Measurements from ENCODE around the gene TSPO.
A peak's percentile ranks its signal among the peaks of the same experiment; 100 is the strongest.

Gene TSPO

DNA sequence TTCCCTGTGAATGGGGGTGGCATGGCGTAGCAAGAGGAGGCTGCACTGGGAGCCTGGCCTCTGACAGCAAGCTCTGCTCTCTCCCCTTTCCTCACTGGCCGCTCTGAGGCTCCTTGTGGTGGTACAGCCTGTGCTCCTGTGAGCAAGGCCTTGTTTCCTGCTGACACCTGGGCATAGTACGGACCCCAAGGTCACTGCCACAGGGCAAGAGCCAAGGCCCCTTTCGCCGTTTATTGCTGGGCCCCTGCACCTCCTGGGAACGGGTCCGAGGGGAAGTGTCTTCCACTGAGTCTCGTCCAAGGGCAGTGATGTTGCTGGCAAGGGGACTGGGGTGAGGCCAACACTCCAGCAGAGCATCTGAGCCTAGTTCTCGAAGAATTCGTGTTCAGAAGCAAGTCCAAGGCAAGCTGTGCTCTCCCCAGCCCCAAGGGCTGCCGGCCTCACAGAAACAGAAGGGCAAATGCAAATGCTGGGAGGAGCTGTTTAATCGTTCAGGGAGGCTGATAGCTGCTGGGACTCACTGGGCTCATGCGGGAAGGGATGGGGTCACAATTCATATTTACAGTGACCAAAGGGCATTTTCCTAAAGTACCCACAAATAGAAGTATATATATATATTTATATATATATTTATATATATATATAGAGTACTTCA, 51.5 kb downstream of the TSPO start:
- DNase-seq: no peak

DNA sequence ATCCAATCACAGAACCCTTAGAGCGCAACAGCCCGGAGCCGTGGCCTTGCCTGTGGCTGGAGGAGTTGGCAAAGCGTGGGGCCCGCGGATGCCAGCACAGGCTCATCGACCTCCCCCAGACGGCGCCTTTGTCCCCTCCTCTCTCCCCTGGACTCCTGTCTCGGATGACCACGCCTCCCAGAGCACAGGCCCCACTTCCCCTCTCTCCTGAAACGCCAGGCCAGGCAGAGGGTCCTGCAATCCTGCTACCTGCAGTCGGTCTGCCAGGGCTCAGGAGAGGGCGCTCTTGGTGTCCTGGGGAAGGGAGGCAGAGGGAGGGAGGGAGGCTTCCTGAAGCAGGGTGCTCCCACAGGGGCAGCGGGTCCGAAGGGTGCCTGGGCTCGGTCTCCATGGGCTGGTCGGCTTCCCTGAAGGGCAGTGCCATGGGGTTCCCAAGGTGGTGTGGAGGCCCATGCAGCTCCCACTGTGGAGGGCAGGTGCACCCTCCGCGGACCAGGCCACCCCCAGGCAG, 52.2 kb downstream of the TSPO start:
- DNase-seq: no peak

DNA sequence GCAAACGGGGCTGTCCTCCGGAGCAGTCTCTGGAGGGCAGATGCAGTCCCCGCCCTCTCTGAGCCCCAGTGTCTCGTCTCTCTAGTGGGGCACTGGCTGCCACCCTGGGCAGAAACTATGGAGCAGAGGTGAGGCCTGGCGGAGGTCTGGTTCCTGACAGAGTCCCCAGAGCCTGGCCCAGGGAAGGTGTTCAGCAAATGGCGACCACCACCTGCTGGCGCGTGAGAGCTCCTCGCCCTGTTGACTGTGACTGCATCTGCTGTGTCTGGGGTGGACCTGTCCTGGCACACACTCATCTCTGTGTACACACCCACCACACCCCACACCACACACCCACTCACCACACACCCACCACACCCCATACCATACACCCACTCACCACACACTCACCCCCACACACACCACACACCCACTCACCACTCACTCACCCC, 53.9 kb downstream of the TSPO start:
- peak in 2 of 5 experiments; percentile 26 to 42 for DNase-seq

DNA sequence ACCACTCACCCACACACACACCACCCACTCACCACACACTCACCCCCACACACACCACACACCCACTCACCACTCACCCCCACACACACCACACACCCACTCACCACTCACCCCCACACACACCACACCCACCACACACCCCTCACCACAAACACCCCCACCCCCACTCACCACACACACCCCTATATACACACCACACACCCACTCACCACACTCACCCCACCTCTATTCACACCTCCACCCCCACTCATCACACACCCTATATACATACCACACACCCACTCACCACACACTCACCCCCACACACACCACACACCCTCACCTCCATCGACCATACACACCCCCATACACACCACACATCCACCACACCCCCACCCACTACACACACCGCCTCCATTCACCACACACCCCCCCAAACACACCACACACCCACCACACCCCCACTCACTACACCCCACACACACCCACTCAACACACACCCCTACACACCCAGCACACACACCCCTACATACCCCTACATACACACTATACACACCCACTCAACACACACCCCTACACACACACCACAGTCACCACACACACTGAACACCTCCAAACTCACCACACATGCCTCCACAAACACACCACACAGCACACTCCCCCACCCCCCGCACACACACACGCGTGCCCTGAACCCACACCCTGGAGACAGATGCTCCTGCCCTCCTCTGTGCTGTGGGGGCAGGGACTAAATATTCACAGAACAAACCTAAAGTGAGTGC, 54.6 kb downstream of the TSPO start:
- peak in 2 of 5 experiments; percentile 50 to 52 for DNase-seq

DNA sequence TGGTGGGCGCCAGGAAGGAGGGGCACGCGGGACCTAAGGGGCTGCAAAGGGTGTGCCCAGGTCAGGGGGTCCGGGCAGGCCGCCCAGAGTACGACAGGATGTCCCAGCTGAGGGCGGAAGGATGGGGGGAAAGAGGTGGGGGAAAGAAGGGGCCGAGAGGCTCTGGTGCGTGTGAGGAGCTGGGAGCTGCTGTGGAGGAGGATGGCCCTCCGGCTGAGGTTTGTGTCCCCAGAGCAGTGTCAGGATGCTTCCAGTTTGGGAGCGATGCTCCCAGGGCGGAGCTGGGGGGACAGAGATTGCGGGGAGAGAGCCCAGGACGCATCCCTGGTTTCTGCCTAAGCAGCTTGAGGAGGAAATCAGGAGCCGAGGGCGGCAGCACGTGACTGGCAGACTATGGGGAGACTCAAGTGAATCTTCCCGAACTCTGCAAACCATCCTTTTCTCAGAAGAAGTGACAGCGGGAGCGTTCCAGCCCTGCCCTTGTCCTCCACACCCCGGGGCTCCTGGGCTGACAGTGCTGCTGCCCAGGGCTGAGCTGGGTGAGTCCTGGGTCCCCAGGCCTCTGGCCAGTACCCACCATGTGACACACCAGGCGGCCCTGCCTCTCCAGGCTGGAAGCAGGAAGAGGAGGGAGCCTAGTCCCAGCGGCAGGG, 55.3 kb downstream of the TSPO start:
- no peak for DNase-seq

DNA sequence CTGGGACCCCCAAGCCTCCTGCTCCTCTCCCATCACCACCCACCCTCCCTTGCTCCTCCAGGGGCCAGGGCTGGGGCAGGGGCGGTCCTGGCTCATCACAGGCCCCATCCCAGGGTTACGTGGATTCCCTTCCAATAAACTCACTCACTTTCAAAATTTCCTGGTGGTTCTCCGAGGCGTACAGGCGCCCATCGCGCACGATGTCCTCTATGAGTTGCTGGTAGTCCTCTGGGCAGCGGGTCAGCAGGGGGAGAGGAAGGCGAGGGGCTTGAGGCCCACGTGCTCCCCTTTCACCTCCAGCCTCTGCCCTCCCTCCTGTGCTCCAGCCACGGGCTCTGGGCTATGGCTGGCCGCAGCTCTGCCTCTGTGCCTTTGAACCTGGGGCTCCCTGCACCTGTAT, 56.0 kb downstream of the TSPO start:
- DNase-seq: no peak

DNA sequence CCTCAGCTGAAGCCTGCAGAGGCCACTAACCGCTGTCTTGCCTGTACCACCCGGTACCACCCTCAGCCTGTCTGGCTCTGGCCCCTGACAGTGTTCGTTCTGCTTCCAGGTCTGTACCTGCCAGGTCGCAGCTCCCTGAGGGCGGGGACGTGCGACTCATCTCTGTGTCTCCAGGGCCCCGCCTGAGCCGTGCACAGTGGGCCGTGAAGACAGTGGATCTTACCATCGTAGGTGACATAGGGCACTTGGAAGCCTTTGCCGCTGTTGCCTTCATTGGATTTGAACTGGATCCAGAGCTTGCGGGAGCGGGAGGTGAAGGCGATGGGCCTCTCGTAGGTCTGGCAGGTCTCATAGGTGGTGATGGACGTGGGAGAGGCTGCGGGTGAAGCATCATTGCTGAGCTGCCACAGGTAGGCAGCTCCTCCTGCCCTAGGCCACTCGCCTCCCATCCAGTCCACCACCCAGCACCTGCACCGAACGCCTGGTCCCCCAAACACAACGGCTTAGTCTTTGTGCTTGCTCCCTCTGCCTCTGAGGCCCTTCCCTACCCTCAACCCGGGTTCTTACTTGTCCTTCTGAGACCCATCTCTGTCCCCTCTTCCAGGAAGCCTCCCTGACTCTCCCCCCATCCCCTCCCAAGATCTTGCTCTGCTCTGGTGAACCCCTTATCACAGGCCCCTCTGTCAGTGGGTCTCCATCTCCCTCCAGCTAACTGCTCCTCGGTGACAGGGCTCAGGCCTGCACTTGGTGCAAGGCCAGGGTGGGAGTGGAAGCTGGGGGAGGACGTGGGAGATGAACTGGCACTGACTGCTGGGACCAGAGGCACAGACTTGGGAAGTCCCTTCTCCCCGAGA, 56.7 kb downstream of the TSPO start:
- DNase-seq: no peak

DNA sequence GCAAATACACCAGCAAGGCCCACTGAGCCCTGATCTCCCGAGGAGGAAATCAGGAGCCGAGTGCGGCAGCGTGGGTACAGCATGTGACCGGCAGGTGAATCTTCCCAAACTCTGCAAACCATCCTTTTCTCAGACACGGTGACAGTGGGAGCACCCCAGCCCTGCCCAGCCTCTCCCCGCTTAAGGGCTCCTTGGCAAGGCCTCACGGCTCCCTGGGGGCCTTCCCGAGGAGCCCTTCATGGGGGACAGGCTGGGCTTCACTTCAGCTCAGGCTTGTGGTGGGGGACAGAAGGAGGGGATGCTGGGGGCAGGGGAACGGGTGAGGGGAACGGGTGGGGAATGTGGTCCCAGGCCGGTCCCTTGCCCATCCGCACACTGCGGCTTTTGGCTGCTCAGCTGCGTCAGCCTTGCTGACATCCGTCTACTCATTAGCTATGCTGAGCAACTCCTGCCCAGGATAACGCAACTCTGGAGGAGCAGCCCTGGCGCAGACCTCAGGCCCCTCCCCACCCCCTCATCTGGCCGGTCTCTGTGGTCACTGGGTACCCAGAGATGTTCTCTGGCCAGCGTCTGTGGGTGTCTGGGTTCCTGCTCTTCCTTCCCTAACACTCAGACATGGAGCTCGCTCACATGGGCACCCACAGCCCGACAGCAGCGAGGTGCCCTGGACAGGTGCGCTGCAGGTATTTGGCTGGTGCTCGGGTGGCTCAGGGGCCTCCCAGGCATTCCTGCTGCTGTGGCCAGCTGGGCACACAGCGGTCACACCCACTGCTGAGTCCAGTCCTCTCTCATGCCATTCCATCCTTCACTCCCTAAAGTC, 57.6 kb downstream of the TSPO start:
- no peak for DNase-seq

DNA sequence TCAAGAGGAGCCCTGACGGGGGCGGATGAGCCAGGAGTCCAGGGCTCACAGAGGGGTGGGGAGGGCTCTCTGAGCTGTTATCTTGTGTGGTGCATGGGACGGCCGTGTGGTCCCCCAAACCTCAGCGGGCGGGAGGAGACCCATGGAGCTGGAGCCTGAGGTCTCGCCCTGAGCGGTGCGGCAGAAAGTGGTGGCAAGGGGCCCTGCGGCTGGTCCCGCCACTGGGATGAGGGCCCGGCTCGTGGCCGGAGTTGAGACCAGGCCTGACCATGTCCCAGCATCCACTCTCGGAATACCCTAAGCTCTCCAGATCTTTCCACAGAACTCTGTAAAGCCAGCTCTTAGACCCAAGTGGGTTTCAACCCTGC, 58.1 kb downstream of the TSPO start:
- no peak for DNase-seq

DNA sequence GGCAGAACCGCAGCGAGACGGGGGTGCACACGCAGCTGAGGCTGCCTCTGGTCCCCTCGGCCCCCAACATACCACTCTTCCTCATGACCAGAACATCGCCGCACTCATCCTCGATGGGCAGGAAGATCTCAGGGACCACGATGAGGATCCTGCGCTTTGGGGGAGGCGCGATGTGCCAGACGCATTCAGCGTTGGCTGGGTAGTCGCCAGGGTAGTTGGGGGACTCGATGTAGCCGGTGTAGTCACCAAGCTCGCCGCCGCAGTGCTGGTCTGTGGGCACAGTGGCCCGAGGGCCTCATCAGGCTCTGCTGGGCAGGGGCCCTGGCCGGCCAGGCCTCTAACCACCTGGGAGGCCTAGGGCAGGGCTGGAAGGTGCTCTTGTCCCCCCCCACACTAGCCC, 58.6 kb downstream of the TSPO start:
- DNase-seq: no peak

DNA sequence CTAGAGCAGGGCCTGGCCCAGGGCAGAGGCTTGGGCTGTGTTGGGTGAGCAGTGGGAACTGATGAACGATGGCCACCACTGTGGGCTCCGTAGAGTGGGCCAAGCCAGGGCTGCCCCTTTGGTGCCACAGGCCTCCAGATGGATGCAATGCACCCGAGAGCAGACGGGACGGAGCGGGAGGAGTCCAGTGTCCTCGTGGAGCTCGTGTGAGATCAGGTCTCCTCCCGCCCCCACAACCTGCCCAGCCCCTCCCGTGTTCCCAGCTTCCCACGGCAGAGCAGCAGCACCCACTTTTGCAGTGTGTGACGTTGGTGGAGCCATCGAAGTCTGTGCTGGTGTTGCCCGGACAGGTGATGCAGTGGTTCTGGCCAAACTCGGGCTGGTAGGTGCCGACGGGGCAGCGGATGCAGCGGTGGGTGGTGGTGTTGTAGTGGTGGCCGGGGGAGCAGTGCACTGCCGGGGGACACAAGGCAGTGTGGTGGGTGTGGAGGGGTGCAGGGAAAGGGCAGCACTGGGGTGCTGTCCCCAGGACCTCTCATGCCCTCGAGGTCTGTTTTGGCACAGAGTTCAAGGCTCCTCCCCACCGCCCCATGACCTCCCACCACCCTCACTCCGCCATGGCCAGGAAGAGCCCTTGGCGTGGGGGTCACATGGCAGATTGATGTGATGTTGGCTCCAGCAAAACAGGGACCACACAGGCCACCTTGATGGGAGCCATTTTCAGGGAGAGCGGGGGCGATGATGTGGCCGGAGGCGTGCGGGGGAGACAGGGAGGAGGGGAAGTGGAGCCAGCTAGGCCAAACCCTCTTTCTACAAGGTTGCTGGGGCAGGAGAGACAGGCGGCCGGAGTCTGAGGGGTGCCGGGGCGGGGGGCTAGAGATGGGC, 59.5 kb downstream of the TSPO start:
- no peak for DNase-seq

DNA sequence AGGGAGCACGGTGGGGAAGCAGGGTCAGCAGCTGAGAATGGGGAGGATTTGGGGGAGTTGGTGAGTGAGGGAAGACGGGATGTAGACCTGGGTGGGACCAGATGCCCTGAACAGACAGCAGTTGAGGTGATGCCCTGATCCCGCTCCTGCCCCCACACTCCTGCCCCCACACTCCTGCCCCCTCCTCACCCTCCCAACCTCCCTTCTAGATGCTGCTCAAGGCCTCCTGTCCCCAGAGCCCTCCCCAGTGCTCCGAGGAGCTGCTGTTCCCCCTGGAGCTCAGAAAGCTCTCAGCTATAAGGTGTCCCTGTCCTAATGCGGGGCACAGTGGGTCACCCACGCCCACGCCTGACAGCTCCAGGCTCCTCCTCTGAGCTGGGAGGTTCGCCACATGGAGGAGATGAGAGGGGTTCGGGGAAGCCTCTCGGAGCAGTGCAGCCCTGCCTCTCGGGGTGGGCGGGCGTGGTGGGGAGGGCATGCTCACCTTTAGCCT, 60.6 kb downstream of the TSPO start:
- DNase-seq: no peak

DNA sequence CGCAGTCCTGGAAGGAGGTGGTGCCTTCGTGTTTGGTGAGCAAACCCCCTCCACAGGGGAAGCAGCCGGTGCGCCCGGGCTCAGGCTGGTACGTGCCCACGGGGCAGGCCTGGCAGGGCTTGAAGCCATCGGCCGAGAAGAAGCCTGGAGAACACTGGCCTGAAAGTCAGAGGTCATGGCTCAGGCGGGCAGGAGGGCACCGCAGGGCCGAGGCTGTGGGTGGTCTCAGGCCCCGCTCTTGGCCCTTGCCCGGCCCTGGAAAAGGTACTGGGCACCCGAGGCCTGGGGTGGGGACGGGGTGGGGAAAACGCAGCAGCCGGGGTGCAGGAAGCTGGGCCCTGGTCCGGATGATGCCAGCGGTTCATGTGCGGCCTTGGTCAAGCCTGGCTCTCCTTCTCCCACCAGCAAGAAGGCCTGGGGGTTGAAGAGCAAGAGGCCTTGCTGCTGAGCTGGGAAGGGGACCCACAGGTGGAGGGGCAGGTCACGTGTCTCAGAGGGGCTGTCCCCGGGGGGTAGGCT, 61.1 kb downstream of the TSPO start:
- DNase-seq: no peak
